ENCODE measurements around the gene HSFX2. TPM values are rescaled to one million over a fixed set of nuclear protein-coding genes. Genes with fewer than 3 reads are reported as not detected.
"Not testable (repeated sequence)": the region's sequence is repeated elsewhere in the genome, so short reads cannot be mapped to it uniquely, and the experiment has no call there.

HSFX2 gene
- total RNA-seq, 1 donor from 2014 or later: not detected

DNA sequence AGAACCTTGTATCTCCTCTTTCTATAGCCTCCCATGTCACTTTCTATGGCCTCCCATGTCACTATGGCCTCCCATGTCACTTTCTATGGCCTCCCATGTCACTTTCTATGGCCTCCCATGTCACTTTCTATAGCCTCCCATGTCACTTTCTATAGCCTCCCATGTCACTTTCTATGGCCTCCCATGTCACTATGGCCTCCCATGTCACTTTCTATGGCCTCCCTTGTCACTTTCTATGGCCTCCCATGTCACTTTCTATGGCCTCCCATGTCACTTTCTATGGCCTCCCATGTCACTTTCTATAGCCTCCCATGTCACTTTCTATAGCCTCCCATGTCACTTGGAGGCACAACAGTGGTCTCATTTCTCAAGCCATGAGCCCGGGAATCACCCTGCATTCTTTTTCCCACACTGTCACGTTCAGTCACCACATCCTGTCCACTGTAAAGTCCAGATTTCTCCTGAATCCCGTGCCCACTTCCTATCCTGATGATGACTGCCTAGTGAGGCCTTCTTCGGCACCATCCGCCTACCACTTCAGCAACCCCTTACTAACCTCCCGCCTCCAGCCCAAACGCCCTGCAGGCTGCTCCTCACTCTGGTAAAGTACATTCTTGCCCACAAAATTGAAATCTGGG lies 10.3 kb upstream of the HSFX2 start:
- ATAC-seq (ENCODE audit: poor library complexity); intact Hi-C loops (cut with DNase I); DNase-seq: not testable (repeated sequence)

DNA sequence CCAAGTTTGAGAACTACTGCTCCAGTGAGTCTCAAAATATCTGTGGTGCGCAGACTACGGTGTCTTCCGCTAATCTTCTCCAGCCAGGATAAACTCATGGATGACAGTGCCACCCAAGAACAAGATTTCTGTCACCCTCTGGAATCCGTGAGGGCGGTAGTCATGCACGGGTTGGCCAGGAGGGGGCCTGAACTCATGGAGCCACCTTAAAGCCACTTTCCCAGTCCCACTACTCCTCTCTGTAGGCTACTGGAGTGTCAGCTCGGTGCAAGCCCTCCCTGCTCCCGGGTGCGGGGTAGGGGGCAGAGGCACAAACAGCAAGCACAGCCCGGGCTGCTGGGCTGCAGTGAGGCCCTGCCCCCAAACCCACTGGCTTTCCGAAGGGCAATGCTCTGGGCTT lies 3.5 kb upstream of the HSFX2 start:
- DNase-seq; ATAC-seq (ENCODE audit: poor library complexity): not testable (repeated sequence)

DNA sequence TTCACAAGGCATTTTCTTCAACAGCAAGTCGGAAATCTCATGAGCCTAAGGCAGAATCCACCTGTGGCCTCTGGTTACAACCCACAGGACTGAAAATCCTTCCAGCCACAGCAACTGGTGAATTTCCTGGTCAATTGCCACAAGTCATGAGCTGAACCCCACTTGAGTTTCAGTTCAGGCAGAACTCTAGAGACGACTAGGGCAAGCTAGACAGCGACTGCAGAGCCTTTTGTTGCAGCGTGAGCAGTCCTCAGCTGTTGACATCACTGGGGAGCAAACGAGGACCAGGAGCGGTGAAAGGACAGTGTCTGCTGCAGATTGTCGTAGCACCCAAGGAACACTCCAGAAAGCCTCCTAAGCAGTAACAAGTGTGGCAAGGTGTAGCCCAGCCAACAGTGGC lies 829 bp upstream of the HSFX2 start:
- intact Hi-C loops (cut with DNase I); DNase-seq; ATAC-seq (ENCODE audit: poor library complexity): not testable (repeated sequence)

More for the DNA sequence above, 3.5 kb upstream of the HSFX2 start:
- intact Hi-C loops (cut with DNase I): not testable (repeated sequence)

DNA sequence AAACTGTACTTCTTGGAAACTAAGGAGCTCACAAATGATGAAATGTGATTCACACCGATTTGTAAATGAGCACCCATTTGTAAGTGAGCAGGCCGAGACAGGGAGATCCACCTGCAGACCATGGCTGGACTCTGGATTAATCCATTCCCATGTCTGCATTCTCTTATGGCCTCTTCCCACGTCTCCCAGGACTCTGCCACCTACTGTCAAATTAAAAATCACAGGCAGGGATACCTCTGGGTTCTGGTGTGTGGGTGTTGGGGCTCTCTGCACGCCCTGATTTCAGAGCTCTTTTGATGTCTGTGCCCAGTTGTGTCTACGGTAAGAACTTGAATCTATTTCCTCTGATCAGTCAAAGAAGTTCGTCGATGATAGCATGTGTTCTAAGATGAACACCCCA lies 4.1 kb downstream of the HSFX2 start:
- intact Hi-C loops (cut with DNase I); DNase-seq; ATAC-seq (ENCODE audit: poor library complexity): not testable (repeated sequence)

DNA sequence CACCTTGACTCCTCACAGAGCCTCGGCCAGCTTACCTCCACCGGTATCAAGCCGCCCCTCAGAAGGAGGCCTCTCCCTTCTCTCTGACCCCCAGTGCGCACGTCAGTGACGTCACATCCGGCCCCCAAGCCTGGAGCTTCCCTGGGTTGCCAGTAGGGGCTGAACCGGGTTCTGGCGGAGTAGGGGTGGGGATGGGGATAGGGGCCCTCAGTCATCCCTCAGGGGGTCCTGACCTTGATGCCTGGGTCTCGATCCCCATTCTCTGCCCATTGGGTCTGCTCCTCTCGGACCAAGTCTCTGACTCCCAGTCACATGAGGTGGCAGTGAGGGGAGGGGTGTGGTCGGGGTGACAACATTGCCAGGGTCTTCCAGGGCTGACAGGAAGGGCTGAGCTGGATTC lies 7.8 kb downstream of the HSFX2 start, which contains the start of gene MAGEA9B:
Gene MAGEA9B, minus strand, starts transcription at position 101 of the 400 bp plus-strand sequence. CDS start 4,280 bp downstream, outside the sequence.
- intact Hi-C loops (cut with DNase I); DNase-seq; ATAC-seq (ENCODE audit: poor library complexity): not testable (repeated sequence)

DNA sequence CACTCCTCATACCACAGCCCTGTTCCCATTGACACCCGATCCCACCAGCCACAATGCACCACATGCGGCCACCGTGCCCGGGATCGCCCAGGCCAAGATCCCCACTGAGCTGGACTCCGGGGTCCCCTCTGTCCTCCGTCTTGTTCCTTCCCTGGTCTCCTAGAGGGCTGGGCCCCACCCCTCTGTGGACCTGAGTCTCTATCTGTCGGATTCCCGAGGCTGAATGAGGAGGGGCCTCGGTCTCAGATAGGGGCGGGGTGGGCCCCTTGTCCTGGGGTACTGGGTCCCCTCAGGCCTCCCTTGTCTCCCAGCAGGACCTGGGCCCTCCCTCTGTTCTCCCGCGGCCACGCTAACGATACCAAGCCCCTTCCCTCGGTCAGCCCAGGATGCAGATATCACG lies 9.5 kb downstream of the HSFX2 start:
- ATAC-seq (ENCODE audit: poor library complexity); DNase-seq; intact Hi-C loops (cut with DNase I): not testable (repeated sequence)

DNA sequence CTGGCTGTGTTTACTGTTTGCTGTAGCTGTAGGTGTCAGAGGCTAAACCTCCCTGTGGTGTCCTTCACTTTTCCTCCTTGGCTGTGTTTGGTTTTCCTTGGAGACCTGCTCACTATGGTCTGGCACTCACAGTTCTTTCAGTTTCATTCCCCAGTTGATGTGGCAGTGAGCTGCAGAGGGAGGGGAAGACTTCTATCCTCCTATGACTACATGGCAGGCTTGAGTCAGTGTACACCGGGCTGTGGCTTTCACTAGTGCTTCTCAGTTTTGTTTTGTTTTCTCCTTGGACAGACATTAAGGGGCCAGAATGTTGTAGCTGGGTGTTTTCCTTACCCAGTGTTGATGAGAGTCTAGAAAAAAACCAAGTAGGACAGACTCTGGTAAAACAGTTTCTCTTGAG lies 21.7 kb downstream of the HSFX2 start:
- ATAC-seq (ENCODE audit: poor library complexity); DNase-seq; intact Hi-C loops (cut with DNase I): not testable (repeated sequence)

DNA sequence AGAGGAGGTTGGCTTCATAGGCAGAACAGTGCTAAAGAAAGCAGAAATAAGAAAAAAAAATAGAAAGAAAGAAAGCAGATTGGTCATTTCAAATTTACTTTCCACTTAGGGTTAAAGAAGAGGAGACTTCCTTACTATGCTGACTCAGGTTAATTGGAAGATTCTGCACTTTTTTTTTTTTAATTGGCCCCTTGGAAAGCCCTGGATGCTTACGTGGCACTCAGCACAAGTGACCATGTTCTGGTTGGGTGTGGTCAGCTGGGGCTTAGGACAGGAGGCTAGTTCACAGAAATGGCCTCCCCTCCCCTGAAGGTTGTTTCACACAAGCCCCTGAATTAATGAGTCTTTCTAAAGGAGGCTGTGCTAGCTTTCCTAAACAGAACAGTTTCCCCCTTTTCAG lies 22.4 kb downstream of the HSFX2 start:
- intact Hi-C loops (cut with DNase I): no loop called here
- ATAC-seq (ENCODE audit: poor library complexity) (no peak), DNase-seq (no peak)

DNA sequence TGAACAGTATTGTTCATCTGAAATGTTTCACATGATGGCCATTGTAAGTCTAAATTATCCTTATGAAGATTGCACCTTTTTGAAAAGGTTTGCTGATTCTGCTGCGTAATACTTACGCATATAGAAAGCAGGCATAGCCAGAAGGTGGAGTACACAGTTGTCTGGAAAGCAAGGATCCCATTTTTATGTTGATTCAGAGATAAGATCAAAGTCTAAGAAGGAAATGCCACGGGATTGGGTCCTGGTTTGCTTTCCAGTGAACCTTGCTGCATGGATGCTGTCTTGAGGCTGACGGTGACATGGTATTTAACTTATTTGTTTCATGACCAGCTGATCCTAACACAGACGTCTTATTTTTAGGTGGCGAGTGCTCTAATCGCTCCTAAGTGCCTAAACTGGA lies 23.3 kb downstream of the HSFX2 start:
- no peak for ATAC-seq (ENCODE audit: poor library complexity)
- intact Hi-C loops (cut with DNase I): no loop called here
- DNase-seq: no peak

DNA sequence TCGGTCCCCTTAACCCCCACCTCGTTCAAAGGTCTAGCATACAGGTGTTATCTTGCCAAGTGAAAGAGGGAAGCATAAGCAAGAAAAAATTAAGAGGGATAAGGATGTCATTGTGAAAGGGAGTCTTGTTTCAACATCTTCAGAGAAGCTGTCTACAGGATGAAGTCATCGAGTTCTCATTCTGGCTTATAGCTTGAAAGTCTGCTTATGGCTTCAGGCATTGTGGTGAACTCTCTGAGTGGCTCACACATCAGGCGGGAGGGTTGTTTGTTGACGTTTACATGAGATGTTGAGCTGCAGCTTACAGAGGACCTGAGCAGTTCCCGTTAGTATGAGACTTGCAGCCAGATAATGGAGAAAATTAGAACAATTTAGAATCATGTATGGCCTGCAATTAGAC lies 24.4 kb downstream of the HSFX2 start:
- no peak for DNase-seq
- intact Hi-C loops (cut with DNase I): no loop called here
- no peak for ATAC-seq (ENCODE audit: poor library complexity)

DNA sequence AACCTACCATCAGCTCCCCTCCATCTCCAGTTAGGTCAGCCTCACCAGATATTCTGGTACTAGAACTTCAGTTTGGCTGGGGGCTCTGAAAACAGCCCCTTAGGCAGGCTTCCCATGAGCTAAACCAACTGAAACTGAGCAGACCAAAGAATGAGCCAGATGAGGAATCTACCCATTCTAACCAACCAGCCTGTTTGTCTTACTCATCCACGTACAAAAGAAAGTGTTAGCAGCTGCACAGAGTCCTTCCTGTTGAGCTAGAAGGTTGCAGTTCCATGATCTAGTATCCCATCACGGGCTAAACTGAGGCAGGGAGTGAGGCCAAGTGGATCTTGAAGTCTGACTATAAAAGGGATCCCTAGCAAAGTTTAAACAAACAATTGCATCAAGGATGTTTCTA lies 25.3 kb downstream of the HSFX2 start:
- ATAC-seq (ENCODE audit: poor library complexity) (no peak), DNase-seq (no peak)
- intact Hi-C loops (cut with DNase I): no loop called here

DNA sequence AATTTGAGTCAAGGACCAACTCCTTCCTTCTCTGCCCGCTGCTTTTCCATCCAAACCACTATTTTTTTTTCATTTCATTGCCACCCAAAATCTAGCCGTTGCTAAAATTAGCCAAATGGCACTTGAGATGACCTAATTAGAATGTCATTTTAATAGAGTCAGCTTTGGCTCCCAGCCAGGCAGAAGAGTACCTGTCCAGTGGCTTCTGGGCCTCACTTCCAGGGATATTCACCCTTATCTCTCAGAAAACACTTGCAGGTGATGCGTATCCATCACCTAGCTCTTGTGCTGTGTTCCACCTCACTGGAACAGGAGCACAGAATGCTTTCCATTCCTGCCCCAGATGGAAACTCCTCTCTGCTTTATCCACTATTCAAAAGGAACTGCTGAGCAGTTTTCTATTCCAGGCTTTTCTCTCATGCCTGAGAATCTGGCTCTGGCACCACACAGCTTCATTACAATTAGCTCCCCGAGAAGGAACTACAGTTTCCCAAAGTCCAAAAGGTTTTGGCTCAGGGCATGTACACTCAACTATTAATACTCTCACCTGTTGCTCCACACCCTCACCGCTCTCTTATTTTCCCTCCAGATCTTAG lies 26.3 kb downstream of the HSFX2 start:
- DNase-seq (no peak), ATAC-seq (ENCODE audit: poor library complexity) (no peak)
- intact Hi-C loops (cut with DNase I): no loop called here

DNA sequence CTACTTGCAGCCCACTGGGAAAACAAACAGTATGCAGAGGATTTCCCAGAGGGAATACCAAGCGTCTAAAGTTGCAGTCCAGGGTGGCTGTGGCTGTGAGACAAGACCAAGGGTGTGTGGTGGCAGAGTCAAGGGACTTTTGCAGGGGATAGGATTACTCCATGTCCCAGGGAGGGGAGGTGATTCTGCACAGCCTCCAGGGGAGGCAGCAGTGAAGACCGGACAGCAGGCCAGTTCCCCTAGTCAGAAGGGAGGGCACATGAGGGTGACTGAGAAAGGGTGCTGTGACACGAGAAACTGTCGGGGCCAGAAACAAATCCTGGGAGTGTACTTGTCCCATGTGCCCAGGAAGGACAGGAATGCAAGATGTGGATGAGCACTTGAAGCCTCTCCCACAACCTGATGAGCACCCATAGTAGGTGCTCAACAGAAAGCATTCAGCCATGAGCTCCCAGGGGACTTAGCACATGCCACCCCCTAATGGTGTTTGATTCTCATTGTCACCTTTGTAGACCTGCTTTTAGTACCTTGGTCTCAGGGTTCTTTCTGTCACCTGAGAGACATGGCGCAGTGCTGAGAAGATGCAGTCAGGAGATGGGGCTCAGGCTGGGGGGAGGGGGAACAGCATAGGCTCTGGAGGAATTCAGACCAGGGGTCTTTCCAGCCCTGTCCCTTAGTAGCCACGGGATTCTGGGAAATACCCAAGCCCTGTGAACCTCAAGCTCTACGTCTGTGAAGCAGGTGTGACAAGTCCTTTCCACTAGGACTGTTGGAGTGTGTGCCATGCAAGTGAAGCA lies 27.3 kb downstream of the HSFX2 start:
- ATAC-seq (ENCODE audit: poor library complexity) (no peak), DNase-seq (no peak)

DNA sequence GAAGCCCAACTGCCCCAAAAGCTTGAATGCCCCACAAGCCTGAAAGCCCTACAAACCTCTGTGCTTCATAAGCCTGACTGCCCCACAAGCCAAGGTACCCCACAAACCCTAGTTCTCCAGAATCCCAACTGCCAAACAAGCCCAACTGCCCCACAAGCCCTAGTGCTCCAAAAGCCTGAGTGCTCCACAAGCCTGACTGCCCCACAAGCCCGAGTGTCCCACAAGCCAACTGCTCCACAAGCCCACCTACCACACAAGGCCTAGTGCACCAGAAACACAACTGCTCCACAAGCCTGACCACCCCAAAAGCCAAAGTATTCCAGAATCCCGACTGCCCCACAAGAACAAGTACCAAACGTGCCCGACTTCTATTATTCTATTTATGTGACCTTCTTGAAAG lies 31.8 kb downstream of the HSFX2 start:
- DNase-seq (no peak), ATAC-seq (ENCODE audit: poor library complexity) (no peak)
- intact Hi-C loops (cut with DNase I): no loop called here

More for the DNA sequence above, 27.3 kb downstream of the HSFX2 start:
- intact Hi-C loops (cut with DNase I): no loop called here

DNA sequence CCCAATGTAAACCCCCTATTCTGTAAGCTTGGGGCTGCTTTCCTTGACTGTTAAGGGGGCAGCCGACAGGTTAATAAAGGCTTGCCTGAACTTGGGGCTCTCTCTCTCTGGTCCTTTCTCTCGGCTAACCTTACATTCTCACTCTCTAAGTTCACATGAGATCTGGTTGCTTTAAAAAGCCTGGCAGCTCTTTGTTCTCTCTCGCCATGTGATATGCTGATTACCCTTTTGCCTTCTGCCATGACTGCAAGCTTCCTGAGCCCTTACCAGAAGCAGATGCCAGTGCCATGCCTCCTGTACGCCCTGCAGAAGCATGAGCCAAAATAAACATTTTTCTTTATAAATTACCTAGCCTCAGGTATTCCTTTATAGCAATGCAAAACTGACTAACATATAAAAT lies 39.9 kb downstream of the HSFX2 start:
- peak; percentile 15 for ATAC-seq (ENCODE audit: poor library complexity)
- intact Hi-C loops (cut with DNase I); DNase-seq: not testable (repeated sequence)

DNA sequence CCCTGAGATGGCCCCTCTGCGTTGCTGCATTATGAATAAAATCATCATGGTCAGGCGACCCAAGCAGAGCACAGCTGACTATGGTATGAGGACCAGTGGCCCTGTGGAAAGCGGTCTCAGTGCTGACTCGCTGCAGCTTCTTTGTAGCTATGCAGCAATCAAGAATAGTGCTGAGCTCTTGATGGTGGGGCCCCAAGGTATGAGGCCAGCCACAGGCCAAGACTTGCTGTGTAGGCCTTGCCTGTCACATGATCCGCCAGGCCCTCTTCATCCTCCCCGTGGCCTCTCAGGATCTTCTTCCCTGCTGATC lies 43.2 kb downstream of the HSFX2 start:
- ATAC-seq (ENCODE audit: poor library complexity); intact Hi-C loops (cut with DNase I); DNase-seq: not testable (repeated sequence)

DNA sequence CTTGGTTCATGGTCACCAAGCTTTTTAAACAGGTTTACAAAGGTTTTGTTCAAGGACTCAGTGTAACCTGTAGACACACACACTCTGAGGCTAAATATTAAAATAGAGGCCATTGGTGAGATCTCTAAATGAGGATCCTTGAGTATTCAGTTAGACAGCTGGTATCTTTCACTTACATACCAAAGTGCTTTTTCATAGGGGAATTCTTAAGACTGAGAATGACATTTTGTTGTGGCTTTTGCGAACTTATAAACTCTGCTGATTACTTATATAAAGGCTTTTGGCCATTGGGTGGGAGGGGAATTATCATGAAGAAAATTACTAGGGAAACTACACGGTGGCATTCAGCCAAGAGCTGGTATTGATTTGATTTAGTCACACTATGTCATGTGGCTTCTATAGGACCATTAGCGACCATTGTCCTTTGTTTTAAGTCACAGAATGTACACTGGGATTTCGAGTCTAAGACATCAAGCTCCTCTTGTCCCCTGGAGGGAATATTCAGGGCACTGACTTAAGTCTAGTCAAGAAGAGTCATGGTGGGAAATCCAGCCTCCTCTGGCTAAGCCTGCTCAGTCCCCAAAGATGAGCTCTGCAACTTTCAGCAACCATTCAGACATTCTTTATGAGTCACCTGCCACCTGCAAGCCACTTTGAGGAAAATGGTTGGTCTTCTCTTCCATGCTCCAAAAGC lies 43.7 kb downstream of the HSFX2 start:
- ATAC-seq (ENCODE audit: poor library complexity); DNase-seq: not testable (repeated sequence)

DNA sequence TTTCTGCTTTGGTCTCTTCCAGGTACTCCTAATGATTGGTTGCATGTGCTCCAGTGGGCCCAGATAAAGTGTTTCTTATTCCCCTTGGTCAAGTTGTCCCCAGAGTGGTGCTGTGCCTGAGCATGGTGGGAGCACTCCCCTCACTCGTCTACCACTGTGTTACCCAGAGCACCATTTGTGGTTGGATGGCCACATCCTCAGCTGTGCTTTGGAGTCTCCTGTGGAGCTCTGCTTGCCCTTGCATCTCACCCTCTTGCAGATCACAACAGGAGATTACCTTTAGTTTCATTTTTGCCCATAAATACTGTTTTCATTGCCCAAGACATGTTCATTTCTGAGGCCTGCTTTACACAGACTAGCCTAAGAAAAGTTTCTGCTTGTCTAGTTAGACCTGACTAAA lies 44.7 kb downstream of the HSFX2 start:
- DNase-seq; ATAC-seq (ENCODE audit: poor library complexity); intact Hi-C loops (cut with DNase I): not testable (repeated sequence)

More for the DNA sequence above, 43.7 kb downstream of the HSFX2 start:
- intact Hi-C loops (cut with DNase I): not testable (repeated sequence)

DNA sequence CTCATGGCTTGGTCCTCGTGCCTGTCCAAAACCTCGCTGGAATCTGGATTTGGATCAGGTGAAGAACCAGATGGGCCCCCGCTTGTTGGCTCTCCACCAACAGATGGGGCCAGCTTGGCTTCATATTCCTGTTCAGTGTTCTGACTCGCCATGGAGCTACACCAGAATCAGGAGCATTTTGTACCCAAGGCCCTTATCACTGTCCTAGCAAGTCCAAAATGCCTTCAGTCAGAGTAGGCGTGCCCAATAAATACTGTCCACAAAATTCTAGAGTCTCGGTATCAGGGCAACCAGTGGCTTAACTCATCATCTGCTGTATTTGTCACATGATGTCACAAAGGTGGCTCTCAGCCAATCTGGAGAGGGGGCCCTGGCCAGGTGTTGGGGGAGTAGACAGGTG lies 45.4 kb downstream of the HSFX2 start, which contains the start of gene HSFX3:
Gene HSFX3, minus strand, starts transcription at position 224 of the 400 bp plus-strand sequence. Its CDS starts 72 bp downstream, at position 152.
- intact Hi-C loops (cut with DNase I); DNase-seq; ATAC-seq (ENCODE audit: poor library complexity): not testable (repeated sequence)
